Measurements from ENCODE around the gene LRTM1.

The LRTM1 gene

GRCh38 chr3:54932606-54933005 lies 4.7 kb upstream of the LRTM1 start:
- H3K4me3 ChIP-seq (replicated peaks; ENCODE audit: insufficient read depth, low read length) = no peak overlapping the region
- no peak for TF ChIP-seq GABPA (IDR thresholded peaks at IDR 0.05; ENCODE audit: low read depth)
- TF ChIP-seq POLR2AphosphoS5 (IDR thresholded peaks at IDR 0.05; ENCODE audit: low read depth) = no peak
- TF ChIP-seq SPI1 (IDR thresholded peaks at IDR 0.05; ENCODE audit: borderline replicate concordance, low read depth) = no peak
- TF ChIP-seq REST (IDR thresholded peaks at IDR 0.05; ENCODE audit: insufficient replicate concordance, low read depth) = no peak
- no peak for TF ChIP-seq CTCF (IDR thresholded peaks at IDR 0.05; ENCODE audit: insufficient read depth, low read length)
- H3K27me3 ChIP-seq (ENCODE audit: insufficient read depth, poor library complexity, severe bottlenecking) = no peaks in the 10 kb centered on the region
- DNase-seq (ENCODE audit: low read depth in 1 of 2, low spot score in 1 of 2) = no peak
- H3K27ac ChIP-seq (replicated peaks) = no peak overlapping the region

GRCh38 chr3:54931182-54931581 lies 3.3 kb upstream of the LRTM1 start:
- no peak overlapping the region for H3K4me3 ChIP-seq (replicated peaks; ENCODE audit: insufficient read depth, low read length)
- TF ChIP-seq POLR2AphosphoS5 (IDR thresholded peaks at IDR 0.05; ENCODE audit: low read depth) (no peak), REST (IDR thresholded peaks at IDR 0.05; ENCODE audit: insufficient replicate concordance, low read depth) (no peak), SPI1 (IDR thresholded peaks at IDR 0.05; ENCODE audit: borderline replicate concordance, low read depth) (no peak), CTCF (IDR thresholded peaks at IDR 0.05; ENCODE audit: insufficient read depth, low read length) (no peak), GABPA (IDR thresholded peaks at IDR 0.05; ENCODE audit: low read depth) (no peak)
- H3K27me3 ChIP-seq (ENCODE audit: insufficient read depth, poor library complexity, severe bottlenecking) = no peaks in the 10 kb centered on the region
- no peak for DNase-seq (ENCODE audit: low read depth in 1 of 2, low spot score in 1 of 2)
- H3K27ac ChIP-seq (replicated peaks) = no peak overlapping the region

- no peak overlapping the region for H3K27ac ChIP-seq (replicated peaks)
- no peak overlapping the region for H3K4me3 ChIP-seq (replicated peaks; ENCODE audit: insufficient read depth, low read length)
- TF ChIP-seq GABPA (IDR thresholded peaks at IDR 0.05; ENCODE audit: low read depth) = no peak
- TF ChIP-seq SPI1 (IDR thresholded peaks at IDR 0.05; ENCODE audit: borderline replicate concordance, low read depth) = no peak
- no peak for TF ChIP-seq REST (IDR thresholded peaks at IDR 0.05; ENCODE audit: insufficient replicate concordance, low read depth)
- H3K27me3 ChIP-seq (ENCODE audit: insufficient read depth, poor library complexity, severe bottlenecking) = no peaks in the 10 kb centered on the region
- no peak for DNase-seq (ENCODE audit: low read depth in 1 of 2, low spot score in 1 of 2)
Observed at GRCh38 chr3:54918516-54918915, 9.3 kb downstream of the LRTM1 start.

- no peaks in the 10 kb centered on the region for H3K27me3 ChIP-seq (ENCODE audit: insufficient read depth, poor library complexity, severe bottlenecking)
- DNase-seq (ENCODE audit: low read depth in 1 of 2, low spot score in 1 of 2) = no peak
- H3K4me3 ChIP-seq (replicated peaks; ENCODE audit: insufficient read depth, low read length) = no peak overlapping the region
- no peak overlapping the region for H3K27ac ChIP-seq (replicated peaks)
- no peak for TF ChIP-seq POLR2AphosphoS5 (IDR thresholded peaks at IDR 0.05; ENCODE audit: low read depth)
- no peak for TF ChIP-seq SPI1 (IDR thresholded peaks at IDR 0.05; ENCODE audit: borderline replicate concordance, low read depth)
- TF ChIP-seq REST (IDR thresholded peaks at IDR 0.05; ENCODE audit: insufficient replicate concordance, low read depth) = no peak
- no peak for TF ChIP-seq CTCF (IDR thresholded peaks at IDR 0.05; ENCODE audit: insufficient read depth, low read length)
- no peak for TF ChIP-seq GABPA (IDR thresholded peaks at IDR 0.05; ENCODE audit: low read depth)
Observed at GRCh38 chr3:54917862-54918261, 10.0 kb downstream of the LRTM1 start.
